T-cell (primary cell): ENCODE data around the gene MYO1D. TPM values are rescaled to one million over a fixed set of nuclear protein-coding genes. Genes with fewer than 3 reads are reported as not detected.

Experiments
- ATAC-seq, 4 experiments: fragments of 200-7000 bp in 3 of 4; fragments of 150-1000 bp in 1 of 4; cut with Tn5 transposase; replicated peaks in 1 of 4; 1 replicate in 3 of 4; 2 replicates in 1 of 4; pipeline ENCODE4 v1.10.0; 2021; ENCODE audit warnings: moderate library complexity in 3 of 4, mild to moderate bottlenecking in 2 of 4, moderate number of reproducible peaks in 1 of 4
- CTCF ChIA-PET, 2 donors: fragments of 300-600 bp; sonication (Branson Sonifier 250); formaldehyde crosslinking; loops; one replicate each; lab custom pipeline; 2022; ENCODE audit warnings: antibody characterized with exemption in 2 of 2; lab: Charles Lee
- POLR2A ChIA-PET, 2 donors: fragments of 300-600 bp; sonication (Branson Sonifier 250); formaldehyde crosslinking; loops; one replicate each; lab custom pipeline; 2022; ENCODE audit warnings: antibody characterized with exemption in 2 of 2; lab: Charles Lee
- DNase-seq, 35 experiments: peaks; one replicate each; pipeline versions ENCODE4 v3.0.0 to v3.0.0-alpha.2; 2013 to 2023
- H3K27ac ChIP-seq: one replicate; pipeline ENCODE4 v1.5.1; 2013; ENCODE audit warnings: low read length
- H3K27me3 ChIP-seq, 2 experiments: replicated peaks in 1 of 2; 1 replicate in 1 of 2; 2 replicates in 1 of 2; pipeline versions ENCODE4 v1.6.1 to v1.7.0; 2013; ENCODE audit warnings: low read length in 1 of 2, mixed read lengths in 1 of 2; ENCODE audit not compliant: control insufficient read depth in 2 of 2, insufficient read depth in 2 of 2; ENCODE audit errors: extremely low read depth in 1 of 2
- H3K36me3 ChIP-seq, 2 donors: 1 replicate in 1 of 2; 2 replicates in 1 of 2; pipeline versions ENCODE4 v1.6.1 to v1.7.0; 2013; ENCODE audit warnings: low read length in 1 of 2; ENCODE audit not compliant: control insufficient read depth in 2 of 2, insufficient read depth in 1 of 2; ENCODE audit errors: extremely low read depth in 1 of 2
- H3K4me1 ChIP-seq, 2 experiments: 1 replicate in 1 of 2; 2 replicates in 1 of 2; pipeline versions ENCODE4 v1.6.1 to v1.7.0; 2013; ENCODE audit warnings: low read length in 2 of 2, mixed read lengths in 1 of 2; ENCODE audit not compliant: insufficient read depth in 2 of 2, control insufficient read depth in 1 of 2; ENCODE audit errors: extremely low read depth in 1 of 2
- H3K4me3 ChIP-seq, 2 donors: 1 replicate in 1 of 2; 2 replicates in 1 of 2; pipeline versions ENCODE4 v1.5.1 to v1.7.0; 2013; ENCODE audit warnings: mild to moderate bottlenecking in 2 of 2, low read length in 1 of 2, moderate library complexity in 1 of 2; ENCODE audit not compliant: control insufficient read depth in 1 of 2; ENCODE audit errors: extremely low read depth in 1 of 2
- H3K9me3 ChIP-seq: 2 replicates; pipeline ENCODE4 v1.7.0; 2013
- H3K27ac Mint-ChIP-seq, 2 donors: one replicate each; pipeline ENCODE4 v1.8.0; 2020 to 2021; ENCODE audit warnings: mild to moderate bottlenecking in 2 of 2, mixed read lengths in 2 of 2
- H3K27me3 Mint-ChIP-seq, 2 donors: one replicate each; pipeline ENCODE4 v1.8.0; 2021 to 2022; ENCODE audit warnings: mixed read lengths in 2 of 2
- H3K36me3 Mint-ChIP-seq: one replicate; pipeline ENCODE4 v1.8.0; 2021; ENCODE audit warnings: mixed read lengths
- H3K4me1 Mint-ChIP-seq, 3 donors: one replicate each; pipeline ENCODE4 v1.8.0; 2020 to 2022; ENCODE audit warnings: mixed read lengths in 3 of 3, mild to moderate bottlenecking in 1 of 3
- H3K4me3 Mint-ChIP-seq, 3 donors: one replicate each; pipeline ENCODE4 v1.8.0; 2020 to 2022; ENCODE audit warnings: mild to moderate bottlenecking in 3 of 3, mixed read lengths in 3 of 3, moderate library complexity in 3 of 3
- H3K9me3 Mint-ChIP-seq, 3 donors: one replicate each; pipeline ENCODE4 v1.8.0; 2020 to 2022; ENCODE audit warnings: mixed read lengths in 3 of 3
- WGBS: methylation state at CpG from one replicate; pipeline ENCODE4 v1.1.5; 2013; ENCODE audit warnings: missing lambda C conversion rate; ENCODE audit not compliant: insufficient coverage; 5-methylcytosine and 5-hydroxymethylcytosine counted together
- total RNA-seq, 35 experiments: library from RNA in 6 of 35; stranded (reverse) in 6 of 35; fragments of 120-200 nt in 1 of 35; gene quantifications; one replicate each; pipeline versions ENCODE4 v1.2.1 to v1.2.4 and lab custom pipeline; 2013 to 2026

Gene MYO1D
- total RNA-seq, 5 donors from 2014 or later (not counting 1 experiment from before 2014, with no cell fraction given), result 8.3 to 11.1 (median 9.5) TPM

GRCh38 chr17:32523827-32524552 lies 352.9 kb downstream of the MYO1D start:
- Histone ChIP-seq H3K27me3 (no peaks in the 10 kb centered on the region), H3K4me1 (peaks cover 3 to 68% of the 10 kb centered on the region in 2 experiments), H3K9me3 (no peaks in the 10 kb centered on the region), H3K27ac (peak overlapping the region; percentile 39), H3K4me3 (no peak overlapping the region), H3K36me3 (no peaks in the 10 kb centered on the region)
- Mint-ChIP-seq H3K36me3 (no peaks in the 10 kb centered on the region), H3K9me3 (no peaks in the 10 kb centered on the region), H3K4me3 (peak overlapping the region in 2 of 3 donors; percentile 44 to 66), H3K27me3 (no peaks in the 10 kb centered on the region), H3K4me1 (peaks cover 49 to 70% (median 51%) of the 10 kb centered on the region in 3 donors), H3K27ac (peak overlapping the region in 1 of 2 donors; percentile 15)
- ChIA-PET CTCF (interaction anchor here (0.7 to 2.0 kb wide), 12 partner anchors 17 to 232 kb away, joined by 3 to 11 read pairs (median 4); no protein-coding TSS in a partner anchor), POLR2A (interaction anchor here in 1 of 2 donors (0.6 to 0.8 kb wide), 2 partner anchors 32 to 33 kb away, joined by 3 to 6 read pairs; no protein-coding TSS in a partner anchor)
- 4% methylated on average over 5 of the region's 12 CpGs for WGBS
- ATAC-seq (peak in 3 of 4 experiments; percentile 29 to 54 (median 36)), DNase-seq (peak in 3 of 35 experiments; percentile 13 to 69 (median 20))

DNA sequence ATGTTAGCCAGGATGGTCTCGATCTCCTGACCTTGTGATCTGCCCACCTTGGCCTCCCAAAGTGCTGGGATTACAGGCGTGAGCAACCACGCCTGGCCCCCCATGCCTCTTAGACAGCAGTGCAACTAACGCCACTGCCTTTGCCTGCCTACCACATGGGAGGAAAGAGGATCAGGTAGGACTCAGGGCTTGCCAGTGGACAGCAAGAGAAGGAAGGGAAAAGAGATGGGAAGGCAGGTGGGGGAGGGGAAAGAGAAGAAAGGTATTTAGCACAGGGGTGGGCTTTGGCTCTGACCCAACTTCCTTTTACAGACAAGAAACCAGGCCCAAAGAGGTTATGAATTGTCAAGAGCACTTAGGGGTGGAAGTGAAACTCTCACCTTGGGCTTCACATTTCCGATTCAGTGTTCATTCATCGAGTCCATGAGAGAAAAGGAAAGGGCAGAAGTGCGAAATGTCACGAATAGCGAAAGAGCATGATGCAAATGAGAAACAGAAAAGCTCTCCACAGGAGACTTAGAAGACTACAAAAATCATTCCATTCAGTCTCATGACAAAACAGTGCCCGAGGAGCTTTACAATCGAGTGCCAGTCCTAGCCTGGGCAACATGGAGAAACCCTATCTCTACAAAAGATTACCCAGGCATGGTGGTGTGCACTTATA lies 353.8 kb downstream of the MYO1D start:
- no peaks in the 10 kb centered on the region for H3K27me3 Mint-ChIP-seq
- H3K4me1 ChIP-seq, result peaks cover 10 to 68% of the 10 kb centered on the region in 2 experiments
- no peaks in the 10 kb centered on the region for H3K9me3 ChIP-seq
- no peaks in the 10 kb centered on the region for H3K9me3 Mint-ChIP-seq
- peaks cover 49 to 70% (median 50%) of the 10 kb centered on the region in 3 donors for H3K4me1 Mint-ChIP-seq
- H3K36me3 Mint-ChIP-seq, result no peaks in the 10 kb centered on the region
- ATAC-seq (no peak), DNase-seq (peak in 6 of 35 experiments; percentile 10 to 71 (median 13))
- H3K4me3 Mint-ChIP-seq, result peak overlapping the region in 2 of 3 donors; percentile 37 to 66
- CTCF ChIA-PET, result interaction anchor here (0.7 to 2.0 kb wide), 6 partner anchors 20 to 233 kb away, joined by 4 to 11 read pairs (median 4); no protein-coding TSS in a partner anchor
- H3K27ac ChIP-seq, result peak overlapping the region; percentile 39
- H3K27me3 ChIP-seq, result no peaks in the 10 kb centered on the region
- H3K27ac Mint-ChIP-seq, result peak overlapping the region in 1 of 2 donors; percentile 13
- WGBS, result 34% methylated on average over 7 of the region's 11 CpGs
- POLR2A ChIA-PET, result interaction anchor here in 1 of 2 donors (0.6 kb wide), 1 partner anchor 34 kb away, joined by 6 read pairs; no protein-coding TSS in a partner anchor
- H3K36me3 ChIP-seq, result no peaks in the 10 kb centered on the region
- H3K4me3 ChIP-seq, result no peak overlapping the region

DNA sequence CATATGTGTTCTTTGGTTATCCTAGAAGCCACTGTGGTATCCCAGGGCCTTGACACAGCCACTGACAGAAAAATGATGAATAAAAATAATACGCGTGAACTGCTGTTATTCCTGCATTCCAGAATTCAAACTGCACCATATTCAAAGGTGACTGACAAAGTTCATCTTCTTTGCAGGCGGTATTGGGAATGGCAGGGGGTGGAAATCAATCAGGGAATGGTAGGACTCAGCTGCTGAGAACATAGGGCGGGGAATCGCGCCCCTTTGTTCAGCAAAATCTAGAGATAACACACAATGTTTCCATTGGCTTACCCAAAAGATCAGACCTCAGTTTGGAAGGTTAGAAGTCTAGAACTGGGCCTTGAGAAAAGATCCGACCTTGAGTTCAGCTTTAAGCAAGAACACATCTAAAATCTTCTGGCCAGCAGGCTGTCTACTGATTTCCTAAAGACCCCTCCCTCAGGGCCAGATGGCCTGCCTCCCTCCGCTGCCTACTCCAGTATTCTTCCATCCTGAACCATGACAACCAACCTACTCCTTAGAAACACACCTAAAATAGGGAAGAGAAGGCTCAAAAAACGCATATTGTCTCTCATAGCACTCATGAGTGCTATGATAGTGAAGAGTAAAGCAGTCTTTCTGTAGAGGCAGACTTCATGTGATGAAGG lies 356.1 kb downstream of the MYO1D start:
- POLR2A ChIA-PET, result no interaction called here
- Histone ChIP-seq H3K27ac (peak overlapping the region; percentile 82), H3K4me3 (no peak overlapping the region), H3K36me3 (no peaks in the 10 kb centered on the region), H3K27me3 (no peaks in the 10 kb centered on the region), H3K9me3 (no peaks in the 10 kb centered on the region), H3K4me1 (peaks cover 27 to 80% of the 10 kb centered on the region in 2 experiments)
- DNase-seq (no peak), ATAC-seq (no peak)
- Mint-ChIP-seq H3K4me3 (peak overlapping the region; percentile 71 to 82 (median 82)), H3K9me3 (no peaks in the 10 kb centered on the region), H3K27me3 (no peaks in the 10 kb centered on the region), H3K36me3 (no peaks in the 10 kb centered on the region), H3K27ac (peak overlapping the region; percentile 94 to 97), H3K4me1 (peaks cover 70 to 80% (median 71%) of the 10 kb centered on the region in 3 donors)
- 100% methylated on average over 1 of the region's 9 CpGs for WGBS
- CTCF ChIA-PET, result no interaction called here

- WGBS, result 31% methylated on average over 16 of the region's 17 CpGs
- H3K9me3 Mint-ChIP-seq, result no peaks in the 10 kb centered on the region
- DNase-seq (peak in 32 of 35 experiments; percentile 11 to 79 (median 46)), ATAC-seq (peak; percentile 34 to 49 (median 46))
- no peaks in the 10 kb centered on the region for H3K27me3 Mint-ChIP-seq
- Histone ChIP-seq H3K4me3 (peak overlapping the region; percentile 39 to 49), H3K36me3 (no peaks in the 10 kb centered on the region), H3K4me1 (peaks cover 30 to 86% of the 10 kb centered on the region in 2 experiments), H3K27me3 (no peaks in the 10 kb centered on the region), H3K27ac (peak overlapping the region; percentile 82), H3K9me3 (no peaks in the 10 kb centered on the region)
- H3K4me3 Mint-ChIP-seq, result peak overlapping the region; percentile 71 to 82 (median 82)
- peaks cover 76 to 85% (median 77%) of the 10 kb centered on the region in 3 donors for H3K4me1 Mint-ChIP-seq
- H3K27ac Mint-ChIP-seq, result peak overlapping the region; percentile 94 to 97
- POLR2A ChIA-PET, result interaction anchor here (0.6 to 0.7 kb wide), 3 partner anchors 12 to 16 kb away, joined by 4 to 9 read pairs (median 5); no protein-coding TSS in a partner anchor
- H3K36me3 Mint-ChIP-seq, result no peaks in the 10 kb centered on the region
- CTCF ChIA-PET, result interaction anchor here in 1 of 2 donors (1.0 kb wide), 3 partner anchors 17 to 57 kb away, joined by 4 to 7 read pairs (median 6); no protein-coding TSS in a partner anchor
These were observed 356.7 kb downstream of the MYO1D start for GRCh38 chr17:32520104-32520701.

DNA sequence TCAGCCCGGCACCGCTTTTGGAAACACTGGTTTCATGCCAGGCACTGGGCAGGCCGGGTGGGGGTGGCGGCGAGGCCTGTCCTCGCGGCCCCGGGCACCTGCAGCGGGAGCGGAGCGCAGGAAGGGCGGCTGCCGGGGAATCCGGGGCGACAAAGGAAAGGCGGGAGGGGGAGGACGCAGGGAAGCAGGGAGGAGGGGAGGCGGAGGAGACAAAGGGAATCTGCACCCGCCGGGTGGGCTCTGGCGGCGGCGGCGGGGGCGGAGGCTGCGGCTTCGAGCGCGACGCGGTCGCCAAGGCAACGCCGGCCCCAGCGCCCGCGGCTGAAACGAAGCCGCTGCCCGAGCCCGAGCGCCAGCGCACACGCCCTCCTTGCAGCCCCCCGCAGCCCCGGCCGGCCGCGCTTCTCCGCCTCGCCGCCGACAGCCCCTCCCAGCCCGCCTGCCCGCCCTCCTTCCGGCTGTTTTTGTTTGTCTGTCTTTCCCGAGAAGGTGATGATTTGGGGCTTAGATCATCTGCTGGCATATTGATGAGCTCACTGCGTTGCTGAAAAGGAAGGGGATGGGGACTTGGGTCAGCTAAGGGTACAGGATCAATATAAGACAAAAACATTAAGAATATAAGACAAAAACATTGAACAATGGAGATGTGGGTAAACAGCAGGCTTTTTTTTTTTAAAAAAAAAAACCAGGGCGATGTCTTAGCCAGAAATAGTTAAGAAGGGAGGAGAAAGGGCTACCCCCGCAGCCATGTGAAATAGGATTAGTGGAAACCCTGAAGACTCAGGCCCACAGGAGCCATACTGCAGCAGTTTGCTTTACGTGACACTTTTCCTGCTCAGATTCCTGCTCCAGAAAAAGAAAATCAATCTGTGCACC lies 357.5 kb downstream of the MYO1D start:
- Histone ChIP-seq H3K4me1 (peaks cover 30 to 85% of the 10 kb centered on the region in 2 experiments), H3K36me3 (no peaks in the 10 kb centered on the region), H3K27me3 (no peaks in the 10 kb centered on the region), H3K27ac (peak overlapping the region; percentile 82), H3K9me3 (no peaks in the 10 kb centered on the region), H3K4me3 (peak overlapping the region; percentile 39 to 49)
- DNase-seq (peak in 34 of 35 experiments; percentile 40 to 85 (median 59)), ATAC-seq (peak; percentile 53 to 81 (median 68))
- Mint-ChIP-seq H3K9me3 (no peaks in the 10 kb centered on the region), H3K4me3 (peak overlapping the region; percentile 71 to 82 (median 82)), H3K27me3 (no peaks in the 10 kb centered on the region), H3K27ac (peak overlapping the region; percentile 94 to 97), H3K36me3 (no peaks in the 10 kb centered on the region), H3K4me1 (peaks cover 73 to 84% (median 77%) of the 10 kb centered on the region in 3 donors)
- POLR2A ChIA-PET, result interaction anchor here (0.6 to 0.7 kb wide), 4 partner anchors 11 to 361 kb away, joined by 4 to 9 read pairs (median 4); no protein-coding TSS in a partner anchor
- CTCF ChIA-PET, result interaction anchor here in 1 of 2 donors (1.0 to 1.2 kb wide), 4 partner anchors 16 to 75 kb away, joined by 3 to 7 read pairs (median 5); partner anchors contain the start of gene PSMD11
- 1% methylated on average over 56 of the region's 61 CpGs for whole genome bisulfite sequencing
